ENCODE results near the gene STARD7.

Gene STARD7

GRCh38 chr2:96201338-96201737 is 7.3 kb downstream of the STARD7 start:
- no peak overlapping the region for H3K9ac ChIP-seq (ENCODE audit: low read length)
- no peak overlapping the region for H2BK120ac ChIP-seq (ENCODE audit: low read depth, low read length)
- no peak overlapping the region for H4K8ac ChIP-seq (ENCODE audit: low read depth, low read length)
- no peak overlapping the region for H2BK5ac ChIP-seq (ENCODE audit: low read length)
- H3K27ac ChIP-seq (ENCODE audit: low read depth, low read length), result no peak overlapping the region
- no peaks in the 10 kb centered on the region for H3K36me3 ChIP-seq (ENCODE audit: control insufficient read depth, insufficient read depth, low read length)
- DNase-seq, result no peak
- no peak overlapping the region for H3K56ac ChIP-seq (ENCODE audit: low read length)
- H3K23ac ChIP-seq (ENCODE audit: low read length), result no peak overlapping the region
- peaks cover 73% of the 10 kb centered on the region for H3K79me2 ChIP-seq (ENCODE audit: control insufficient read depth, insufficient read depth, low read length)
- H4K5ac ChIP-seq (ENCODE audit: low read length), result no peak overlapping the region
- WGBS (ENCODE audit: extremely low coverage, insufficient coverage, low lambda C conversion rate), result no CpG with 5 or more reads among the region's 5 CpGs
- no peak overlapping the region for H3K4me2 ChIP-seq (ENCODE audit: low read length)
- peaks cover 11% of the 10 kb centered on the region for H3K79me1 ChIP-seq (ENCODE audit: low read length)
- H3K4ac ChIP-seq (ENCODE audit: low read depth, low read length), result no peak overlapping the region
- H3K4me3 ChIP-seq (ENCODE audit: low read length), result no peak overlapping the region
- H2AK5ac ChIP-seq (ENCODE audit: low read length), result no peak overlapping the region
- H2BK15ac ChIP-seq (replicated peaks; ENCODE audit: low read depth), result no peak overlapping the region
- H3K27me3 ChIP-seq (ENCODE audit: insufficient read depth, low read length, poor library complexity), result no peaks in the 10 kb centered on the region
- no peak overlapping the region for H3K18ac ChIP-seq (ENCODE audit: low read length)
- H3K4me1 ChIP-seq (ENCODE audit: control insufficient read depth, low read depth, low read length), result peaks cover 2% of the 10 kb centered on the region

GRCh38 chr2:96198921-96199320 is 9.7 kb downstream of the STARD7 start:
- no peak for DNase-seq
- no peak overlapping the region for H3K9ac ChIP-seq (ENCODE audit: low read length)
- H3K4ac ChIP-seq (ENCODE audit: low read depth, low read length), result no peak overlapping the region
- peaks cover 55% of the 10 kb centered on the region for H3K79me2 ChIP-seq (ENCODE audit: control insufficient read depth, insufficient read depth, low read length)
- H3K27ac ChIP-seq (ENCODE audit: low read depth, low read length), result no peak overlapping the region
- no peak overlapping the region for H4K8ac ChIP-seq (ENCODE audit: low read depth, low read length)
- no peak overlapping the region for H4K5ac ChIP-seq (ENCODE audit: low read length)
- peaks cover 11% of the 10 kb centered on the region for H3K79me1 ChIP-seq (ENCODE audit: low read length)
- H2BK15ac ChIP-seq (replicated peaks; ENCODE audit: low read depth), result no peak overlapping the region
- H2BK120ac ChIP-seq (ENCODE audit: low read depth, low read length), result no peak overlapping the region
- no CpG with 5 or more reads among the region's 2 CpGs for WGBS (ENCODE audit: extremely low coverage, insufficient coverage, low lambda C conversion rate)
- no peak overlapping the region for H3K4me2 ChIP-seq (ENCODE audit: low read length)
- no peak overlapping the region for H3K18ac ChIP-seq (ENCODE audit: low read length)
- H3K4me1 ChIP-seq (ENCODE audit: control insufficient read depth, low read depth, low read length), result no peaks in the 10 kb centered on the region
- no peak overlapping the region for H2AK5ac ChIP-seq (ENCODE audit: low read length)
- no peak overlapping the region for H3K56ac ChIP-seq (ENCODE audit: low read length)
- H3K36me3 ChIP-seq (ENCODE audit: control insufficient read depth, insufficient read depth, low read length), result peaks cover 2% of the 10 kb centered on the region
- no peak overlapping the region for H3K23ac ChIP-seq (ENCODE audit: low read length)
- H2BK5ac ChIP-seq (ENCODE audit: low read length), result no peak overlapping the region
- H3K27me3 ChIP-seq (ENCODE audit: insufficient read depth, low read length, poor library complexity), result no peaks in the 10 kb centered on the region
- no peak overlapping the region for H3K4me3 ChIP-seq (ENCODE audit: low read length)

GRCh38 chr2:96197546-96198255 is 10.9 kb downstream of the STARD7 start:
- no peak overlapping the region for H4K5ac ChIP-seq (ENCODE audit: low read length)
- no peaks in the 10 kb centered on the region for H3K27me3 ChIP-seq (ENCODE audit: insufficient read depth, low read length, poor library complexity)
- no peak overlapping the region for H2BK5ac ChIP-seq (ENCODE audit: low read length)
- no peak overlapping the region for H3K23ac ChIP-seq (ENCODE audit: low read length)
- no peak overlapping the region for H3K56ac ChIP-seq (ENCODE audit: low read length)
- H3K27ac ChIP-seq (ENCODE audit: low read depth, low read length), result no peak overlapping the region
- DNase-seq, result no peak
- no peak overlapping the region for H2AK5ac ChIP-seq (ENCODE audit: low read length)
- H3K4me1 ChIP-seq (ENCODE audit: control insufficient read depth, low read depth, low read length), result no peaks in the 10 kb centered on the region
- WGBS (ENCODE audit: extremely low coverage, insufficient coverage, low lambda C conversion rate), result no CpG with 5 or more reads among the region's 5 CpGs
- peaks cover 5% of the 10 kb centered on the region for H3K36me3 ChIP-seq (ENCODE audit: control insufficient read depth, insufficient read depth, low read length)
- H4K8ac ChIP-seq (ENCODE audit: low read depth, low read length), result no peak overlapping the region
- peaks cover 11% of the 10 kb centered on the region for H3K79me1 ChIP-seq (ENCODE audit: low read length)
- H2BK120ac ChIP-seq (ENCODE audit: low read depth, low read length), result no peak overlapping the region
- no peak overlapping the region for H3K18ac ChIP-seq (ENCODE audit: low read length)
- H3K79me2 ChIP-seq (ENCODE audit: control insufficient read depth, insufficient read depth, low read length), result peaks cover 43% of the 10 kb centered on the region
- no peak overlapping the region for H3K9ac ChIP-seq (ENCODE audit: low read length)
- H3K4ac ChIP-seq (ENCODE audit: low read depth, low read length), result no peak overlapping the region
- H2BK15ac ChIP-seq (replicated peaks; ENCODE audit: low read depth), result no peak overlapping the region
- H3K4me2 ChIP-seq (ENCODE audit: low read length), result no peak overlapping the region
- H3K4me3 ChIP-seq (ENCODE audit: low read length), result no peak overlapping the region

- no peaks in the 10 kb centered on the region for H3K27me3 ChIP-seq (ENCODE audit: insufficient read depth, low read length, poor library complexity)
- WGBS (ENCODE audit: extremely low coverage, insufficient coverage, low lambda C conversion rate), result no CpG with 5 or more reads among the region's 10 CpGs
- no peak overlapping the region for H2BK120ac ChIP-seq (ENCODE audit: low read depth, low read length)
- H3K9ac ChIP-seq (ENCODE audit: low read length), result no peak overlapping the region
- peaks cover 7% of the 10 kb centered on the region for H3K79me1 ChIP-seq (ENCODE audit: low read length)
- no peak overlapping the region for H3K23ac ChIP-seq (ENCODE audit: low read length)
- H3K4me3 ChIP-seq (ENCODE audit: low read length), result no peak overlapping the region
- H3K27ac ChIP-seq (ENCODE audit: low read depth, low read length), result no peak overlapping the region
- no peak overlapping the region for H4K5ac ChIP-seq (ENCODE audit: low read length)
- H3K56ac ChIP-seq (ENCODE audit: low read length), result no peak overlapping the region
- H3K36me3 ChIP-seq (ENCODE audit: control insufficient read depth, insufficient read depth, low read length), result peaks cover 9% of the 10 kb centered on the region
- no peak overlapping the region for H3K18ac ChIP-seq (ENCODE audit: low read length)
- H3K4me2 ChIP-seq (ENCODE audit: low read length), result no peak overlapping the region
- no peak overlapping the region for H4K8ac ChIP-seq (ENCODE audit: low read depth, low read length)
- no peak overlapping the region for H2BK5ac ChIP-seq (ENCODE audit: low read length)
- no peak overlapping the region for H3K4ac ChIP-seq (ENCODE audit: low read depth, low read length)
- no peaks in the 10 kb centered on the region for H3K4me1 ChIP-seq (ENCODE audit: control insufficient read depth, low read depth, low read length)
- no peak overlapping the region for H2AK5ac ChIP-seq (ENCODE audit: low read length)
- DNase-seq, result no peak
- H3K79me2 ChIP-seq (ENCODE audit: control insufficient read depth, insufficient read depth, low read length), result peaks cover 27% of the 10 kb centered on the region
- no peak overlapping the region for H2BK15ac ChIP-seq (replicated peaks; ENCODE audit: low read depth)
These were observed 13.1 kb downstream of the STARD7 start for GRCh38 chr2:96195410-96196066.

- Histone ChIP-seq H2AK5ac (ENCODE audit: low read length) (no peak overlapping the region), H3K4me3 (ENCODE audit: low read length) (no peak overlapping the region), H3K79me1 (ENCODE audit: low read length) (peaks cover 3% of the 10 kb centered on the region), H2BK15ac (replicated peaks; ENCODE audit: low read depth) (no peak overlapping the region), H3K56ac (ENCODE audit: low read length) (no peak overlapping the region), H2BK5ac (ENCODE audit: low read length) (no peak overlapping the region), H3K4me2 (ENCODE audit: low read length) (no peak overlapping the region), H3K79me2 (ENCODE audit: control insufficient read depth, insufficient read depth, low read length) (peaks cover 7% of the 10 kb centered on the region), H2BK120ac (ENCODE audit: low read depth, low read length) (no peak overlapping the region), H3K36me3 (ENCODE audit: control insufficient read depth, insufficient read depth, low read length) (peaks cover 11% of the 10 kb centered on the region), H3K23ac (ENCODE audit: low read length) (no peak overlapping the region), H3K9ac (ENCODE audit: low read length) (no peak overlapping the region), H3K27ac (ENCODE audit: low read depth, low read length) (no peak overlapping the region), H4K8ac (ENCODE audit: low read depth, low read length) (no peak overlapping the region), H3K18ac (ENCODE audit: low read length) (no peak overlapping the region), H3K4me1 (ENCODE audit: control insufficient read depth, low read depth, low read length) (no peaks in the 10 kb centered on the region), H3K4ac (ENCODE audit: low read depth, low read length) (no peak overlapping the region), H3K27me3 (ENCODE audit: insufficient read depth, low read length, poor library complexity) (no peaks in the 10 kb centered on the region), H4K5ac (ENCODE audit: low read length) (no peak overlapping the region)
- no CpG with 5 or more reads among the region's 11 CpGs for WGBS (ENCODE audit: extremely low coverage, insufficient coverage, low lambda C conversion rate)
- no peak for DNase-seq
These were observed 16.5 kb downstream of the STARD7 start for GRCh38 chr2:96191937-96192670.
